Stimulated activated CD4-positive, alpha-beta T cell treated with anti-CD3 and anti-CD28 coated beads, Interleukin-4, amount 100 ng/mL, for 4 hours (primary cell): Measurements from ENCODE around the gene CHDH.

ENCODE experiments used
- DNase-seq, 2 experiments: peaks; one replicate each; pipeline ENCODE4 v3.0.0-alpha.2; 2020

Gene CHDH

DNA sequence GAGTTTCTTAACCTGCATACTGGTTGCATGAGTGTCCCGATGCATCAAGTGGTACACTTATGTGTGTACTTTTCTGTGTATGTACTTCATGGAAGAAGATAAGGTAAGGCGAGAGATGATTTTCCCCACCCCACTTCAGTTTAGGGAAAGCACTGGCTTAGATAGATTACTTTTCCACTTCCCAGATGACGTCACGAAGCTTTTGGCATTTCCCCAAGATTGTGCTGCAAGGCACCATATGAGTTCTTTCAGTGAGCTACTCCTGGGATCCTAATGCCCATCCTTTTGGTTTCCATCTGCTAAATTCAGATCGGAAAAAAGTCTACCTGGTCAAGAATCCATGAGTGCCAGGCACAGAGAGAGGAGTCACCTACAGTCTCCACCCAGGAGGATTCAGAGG is 4.7 kb upstream of the CHDH start:
- DNase-seq: no peak

- DNase-seq: no peak
These were observed 3.7 kb upstream of the CHDH start for GRCh38 chr3:53849916-53850315.

GRCh38 chr3:53846851-53847155 is 584 bp upstream of the CHDH start:
- no peak for DNase-seq

DNA sequence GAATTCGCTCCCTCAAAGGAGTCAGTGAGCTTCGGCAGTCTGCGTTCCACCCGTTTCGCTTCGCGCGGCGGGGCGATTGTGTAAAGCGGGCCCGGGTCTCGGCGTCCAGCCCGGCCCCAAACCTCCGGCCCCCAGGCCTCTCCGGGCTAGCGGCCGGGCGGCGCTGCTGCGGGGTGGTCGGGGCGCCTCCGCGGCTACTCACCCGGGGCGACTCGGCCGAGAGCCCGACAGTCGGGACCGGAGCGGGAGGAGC is 412 bp downstream of the CHDH start:
- DNase-seq: no peak

GRCh38 chr3:53845103-53845880 is 927 bp downstream of the CHDH start:
- DNase-seq: no peak

DNA sequence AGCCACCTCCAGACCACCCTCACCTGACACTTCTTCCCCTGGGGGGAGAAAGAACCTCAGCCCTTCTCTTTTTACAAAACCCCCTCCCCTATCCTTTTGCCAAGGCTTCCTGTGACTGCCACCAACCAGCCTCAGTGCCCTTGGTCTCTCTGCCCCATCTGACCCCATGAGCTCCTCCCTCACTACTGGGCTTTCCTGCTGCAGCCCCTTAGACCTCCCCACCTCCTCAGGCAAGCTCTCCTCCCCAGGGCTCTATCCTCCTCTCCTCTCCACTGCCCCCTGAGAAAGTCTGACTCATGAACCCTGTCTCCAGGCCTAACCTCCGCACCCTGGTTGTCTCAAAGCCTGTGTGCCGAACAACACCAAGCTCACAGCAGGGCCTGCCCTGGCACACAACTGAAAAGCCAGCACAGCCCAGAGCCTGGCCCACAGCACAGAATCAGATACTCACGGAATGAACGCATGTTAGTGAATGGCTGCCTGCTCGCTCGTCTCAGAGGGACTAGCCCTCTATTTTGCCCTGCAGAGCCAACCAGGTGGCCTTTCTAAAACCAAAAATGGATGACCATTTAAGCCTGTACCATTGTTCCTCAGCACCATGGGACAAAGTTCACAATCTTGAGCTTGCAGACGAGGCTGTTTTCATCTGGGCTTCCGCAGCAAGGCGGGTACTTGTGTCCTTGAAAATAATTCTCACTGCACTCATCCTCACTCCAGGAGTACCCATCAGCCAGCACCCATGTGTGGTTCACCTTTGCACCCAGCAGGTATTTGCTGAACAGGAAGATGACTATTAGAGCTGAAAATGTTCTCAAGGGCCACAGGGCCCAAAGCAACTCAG is 1.7 kb downstream of the CHDH start:
- DNase-seq: no peak

- DNase-seq: no peak
These were observed 2.7 kb downstream of the CHDH start for GRCh38 chr3:53843195-53844177.

- no peak for DNase-seq
These were observed 3.6 kb downstream of the CHDH start for GRCh38 chr3:53842436-53843194.

DNA sequence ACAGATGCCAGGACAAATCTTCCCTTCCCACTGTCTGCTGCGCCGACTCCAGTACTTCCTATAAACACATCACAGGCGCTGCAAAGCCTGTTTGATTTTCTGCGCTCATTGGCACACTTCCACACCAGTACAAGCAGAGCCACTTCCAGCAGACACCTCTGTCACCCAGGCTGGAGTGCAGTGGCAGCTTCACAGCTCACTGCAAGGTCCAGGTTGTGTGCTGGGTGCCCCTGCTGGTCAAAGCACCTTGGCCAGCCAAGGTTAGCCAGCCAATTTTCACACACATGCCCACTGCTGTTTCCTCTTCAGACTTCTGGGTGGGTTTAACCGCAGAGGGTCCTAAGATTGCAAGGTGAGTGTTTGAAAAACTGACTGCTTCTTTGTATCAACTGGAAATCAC is 4.9 kb downstream of the CHDH start:
- DNase-seq: no peak

DNA sequence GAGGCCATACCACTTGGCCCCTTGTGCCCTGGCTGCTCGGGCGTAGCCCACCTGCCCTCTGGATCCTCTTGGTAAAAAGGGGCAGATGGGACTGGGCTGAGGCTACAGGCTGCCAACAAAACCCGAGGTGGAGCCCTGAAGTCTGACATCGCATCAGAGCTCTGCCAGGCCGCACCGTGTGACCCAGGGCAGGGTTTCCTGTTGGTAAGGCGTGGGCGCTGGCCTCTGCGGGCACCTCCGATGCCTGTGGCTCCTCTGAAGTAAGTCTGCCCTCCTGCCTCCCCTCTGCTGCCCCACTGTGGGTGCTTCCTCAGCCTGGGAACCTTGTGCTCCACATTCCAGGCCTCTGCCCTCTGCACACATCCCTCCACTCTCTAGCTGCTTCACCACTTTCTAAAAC is 8.9 kb downstream of the CHDH start:
- DNase-seq: no peak

GRCh38 chr3:53836084-53836872 is 9.9 kb downstream of the CHDH start:
- no peak for DNase-seq

DNA sequence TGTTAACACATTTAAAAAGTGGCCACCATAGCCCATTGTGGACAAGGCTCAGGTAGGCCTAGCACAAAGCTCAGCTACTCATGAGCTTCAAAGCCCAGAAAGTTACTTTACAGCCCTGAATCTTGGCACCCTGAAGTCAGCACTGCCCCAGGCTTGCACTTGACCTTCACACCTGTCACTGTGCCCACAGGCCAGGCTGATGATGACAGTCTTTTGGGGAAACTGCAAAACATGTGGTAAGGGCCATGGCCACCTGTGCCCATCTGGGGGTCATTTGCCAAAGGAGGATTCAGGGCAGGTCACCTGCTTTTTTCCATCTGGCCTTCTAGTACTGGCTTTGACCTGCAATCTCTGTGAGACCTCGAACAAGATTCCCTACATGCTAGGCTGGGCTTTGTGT is 11.0 kb downstream of the CHDH start:
- DNase-seq: no peak

DNA sequence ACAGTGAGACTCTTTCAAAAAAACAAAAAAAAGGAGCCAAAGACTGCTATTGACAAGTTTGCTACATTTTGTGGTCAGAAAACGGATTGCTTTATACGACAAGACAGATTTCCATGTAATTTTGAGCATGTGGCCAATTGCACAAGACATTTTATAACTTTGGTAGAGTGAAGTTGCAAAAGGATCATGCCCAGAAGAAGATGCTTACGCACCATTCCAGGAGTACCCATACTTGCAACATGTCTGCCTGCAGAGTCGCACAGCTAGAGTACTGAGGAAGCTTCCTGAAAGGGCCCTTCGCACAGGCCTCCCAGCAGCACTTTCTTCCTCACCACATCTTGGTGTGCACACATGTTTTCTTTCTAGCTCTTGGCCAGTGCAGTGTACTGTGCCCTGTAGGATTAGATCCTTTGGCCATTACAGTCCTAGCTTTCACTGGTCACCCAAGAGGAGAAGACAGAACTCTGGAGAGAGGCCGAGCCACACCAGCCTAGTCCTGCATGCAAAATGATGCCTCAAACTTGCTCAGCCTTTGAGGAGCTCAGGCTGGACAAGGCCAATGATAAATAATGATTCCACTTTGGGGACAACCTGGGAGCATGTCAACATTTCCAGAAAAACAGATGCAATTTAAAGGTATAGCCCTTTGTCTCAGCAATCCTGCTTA is 11.7 kb downstream of the CHDH start:
- no peak for DNase-seq

GRCh38 chr3:53833700-53834099 is 12.5 kb downstream of the CHDH start:
- no peak for DNase-seq

DNA sequence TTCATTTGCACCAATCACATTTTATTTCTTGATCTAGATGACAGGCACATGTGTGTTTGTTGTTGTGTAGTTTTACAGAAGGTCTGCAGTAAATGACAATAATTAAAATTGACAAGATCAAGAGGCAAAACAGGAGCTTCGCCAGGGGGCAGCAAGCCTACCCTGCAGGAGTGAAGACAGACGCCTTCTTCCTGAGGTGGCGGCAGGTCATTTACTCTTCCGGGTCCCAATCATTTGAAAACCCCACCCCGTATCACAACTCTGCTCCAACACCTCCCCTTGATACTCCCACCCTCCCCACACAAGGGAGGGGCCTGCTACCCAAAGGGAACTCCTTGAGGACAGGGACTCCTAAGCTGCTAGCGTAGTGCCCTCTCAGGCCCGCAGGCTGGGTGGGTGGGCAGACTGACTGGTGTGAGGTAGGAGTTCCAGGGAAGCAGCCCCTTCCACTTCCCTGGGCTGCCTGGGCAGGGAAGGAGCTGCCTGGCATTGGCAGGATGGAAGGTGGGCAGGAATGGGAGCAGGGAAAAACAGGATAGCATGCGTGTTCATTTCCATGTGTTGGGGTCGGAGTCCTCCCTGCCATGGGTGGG is 13.1 kb downstream of the CHDH start:
- no peak for DNase-seq

- DNase-seq: no peak
These were observed 15.3 kb downstream of the CHDH start for GRCh38 chr3:53830944-53831343.

GRCh38 chr3:53829605-53830004 is 16.6 kb downstream of the CHDH start:
- no peak for DNase-seq

DNA sequence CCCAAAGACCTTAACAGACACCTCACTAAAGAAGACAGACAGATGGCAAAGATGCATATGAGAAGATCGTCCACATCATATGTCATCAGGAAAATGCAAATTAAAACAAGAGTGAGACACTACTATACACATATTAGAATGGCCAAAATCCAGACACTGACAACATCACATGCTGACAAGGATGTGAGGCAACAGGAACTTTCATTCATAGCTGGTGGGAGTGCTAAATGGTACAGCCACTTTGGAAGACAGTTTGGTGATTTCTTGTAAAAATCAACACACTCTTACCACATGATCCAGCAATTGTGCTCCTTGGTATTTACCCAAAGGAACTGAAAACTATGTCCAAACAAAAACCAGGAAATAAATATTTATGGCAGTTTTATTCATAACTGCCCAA is 17.6 kb downstream of the CHDH start:
- no peak for DNase-seq

DNA sequence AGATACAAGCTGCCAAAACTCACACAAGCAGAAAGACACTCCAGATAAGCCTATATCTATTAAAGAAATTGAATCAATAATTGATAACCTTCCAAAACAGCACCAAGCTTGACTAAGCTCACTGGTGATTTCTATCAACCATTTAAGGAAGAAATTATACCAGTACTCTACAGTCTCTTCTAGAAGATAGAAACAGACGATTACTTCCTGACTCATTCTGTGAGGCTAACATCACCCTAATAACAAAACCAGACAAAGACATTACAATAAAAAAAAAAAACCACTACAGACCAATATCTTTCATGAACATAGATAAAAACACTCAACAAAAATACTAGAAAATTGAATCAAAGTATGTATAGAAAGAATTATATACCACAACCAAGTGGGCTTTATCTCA is 20.2 kb downstream of the CHDH start:
- no peak for DNase-seq

GRCh38 chr3:53824795-53825194 is 21.4 kb downstream of the CHDH start:
- no peak for DNase-seq
